GM19025 (cell line): ENCODE data around the gene PRKCSH.
"Not testable (repeated sequence)": the region's sequence is repeated elsewhere in the genome, so short reads cannot be mapped to it uniquely, and the experiment has no call there.

Experiments used
- ATAC-seq: cut with Tn5 transposase; IDR thresholded peaks from one replicate; pipeline ENCODE4 v1.9.1; 2021; ENCODE audit warnings: mild to moderate bottlenecking, low read depth, moderate library complexity; ENCODE audit not compliant: unreplicated experiment

The PRKCSH gene

DNA sequence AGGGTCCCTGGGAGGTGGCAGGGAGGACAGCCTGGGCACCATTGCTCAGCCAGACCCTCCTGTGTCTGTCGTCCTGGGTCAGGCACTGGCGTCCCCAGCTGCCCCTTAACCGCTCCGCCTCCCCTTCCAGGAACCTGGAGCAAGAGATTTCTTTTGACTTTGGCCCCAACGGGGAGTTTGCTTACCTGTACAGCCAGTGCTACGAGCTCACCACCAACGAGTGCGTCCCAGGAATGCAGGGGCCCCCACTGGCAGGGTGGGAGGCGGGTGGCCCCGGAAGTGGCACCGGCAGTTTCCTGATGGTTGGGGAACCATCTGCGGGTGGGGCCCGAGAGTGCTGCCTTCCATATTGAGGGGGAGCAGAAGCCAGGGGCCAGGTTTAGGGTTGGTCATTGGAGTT lies 13.0 kb downstream of the PRKCSH start:
- ATAC-seq, result no peak

DNA sequence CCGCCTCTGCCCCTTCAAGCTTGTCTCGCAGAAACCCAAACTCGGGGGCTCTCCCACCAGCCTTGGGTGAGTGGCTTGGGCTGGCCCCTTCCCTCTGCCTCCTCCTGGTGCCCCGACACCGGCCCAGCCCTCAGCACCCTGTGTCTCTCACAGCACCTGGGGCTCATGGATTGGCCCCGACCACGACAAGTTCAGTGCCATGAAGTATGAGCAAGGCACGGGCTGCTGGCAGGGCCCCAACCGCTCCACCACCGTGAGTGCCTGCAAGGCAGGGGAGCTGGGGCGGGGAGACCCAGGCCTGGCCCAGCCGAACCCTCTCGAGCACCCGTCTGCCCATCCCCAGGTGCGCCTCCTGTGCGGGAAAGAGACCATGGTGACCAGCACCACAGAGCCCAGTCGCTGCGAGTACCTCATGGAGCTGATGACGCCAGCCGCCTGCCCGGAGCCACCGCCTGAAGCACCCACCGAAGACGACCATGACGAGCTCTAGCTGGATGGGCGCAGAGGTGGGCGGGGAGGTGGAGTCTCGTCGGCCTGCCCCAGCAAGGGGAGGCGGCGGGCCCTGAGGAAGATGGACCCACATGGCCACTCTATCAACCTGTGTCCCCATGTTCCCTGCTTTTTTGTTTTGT lies 13.6 kb downstream of the PRKCSH start:
- ATAC-seq, result no peak

DNA sequence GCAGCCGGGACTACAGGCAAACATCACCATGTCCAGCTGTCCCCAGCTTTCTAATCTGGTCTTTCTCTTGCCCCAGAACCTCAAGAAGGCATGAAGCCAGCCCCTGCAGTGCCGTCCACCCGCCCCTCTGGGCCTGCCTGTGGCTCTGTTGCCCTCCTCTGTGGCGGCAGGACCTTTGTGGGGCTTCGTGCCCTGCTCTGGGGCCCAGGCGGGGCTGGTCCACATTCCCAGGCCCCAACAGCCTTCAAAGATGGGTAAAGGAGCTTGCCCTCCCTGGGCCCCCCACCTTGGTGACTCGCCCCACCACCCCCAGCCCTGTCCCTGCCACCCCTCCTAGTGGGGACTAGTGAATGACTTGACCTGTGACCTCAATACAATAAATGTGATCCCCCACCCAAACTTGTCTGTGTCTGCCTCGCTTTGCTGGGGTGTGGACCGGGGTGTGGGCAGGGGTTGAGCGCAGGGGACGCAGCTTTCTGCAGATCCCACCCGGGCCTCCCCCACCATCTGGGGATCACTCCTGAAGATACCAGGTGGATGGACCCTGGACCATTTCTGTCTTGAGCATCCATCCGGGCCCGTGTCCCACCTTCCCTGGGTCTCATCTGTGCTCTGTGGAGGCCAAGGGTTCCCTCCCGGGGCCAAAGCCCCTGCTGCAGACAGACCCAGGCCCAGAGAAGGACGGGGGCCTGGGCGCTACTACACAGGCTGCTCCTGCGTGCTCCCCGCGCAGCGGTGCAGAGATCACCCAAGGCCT lies 15.3 kb downstream of the PRKCSH start:
- ATAC-seq, result no peak

DNA sequence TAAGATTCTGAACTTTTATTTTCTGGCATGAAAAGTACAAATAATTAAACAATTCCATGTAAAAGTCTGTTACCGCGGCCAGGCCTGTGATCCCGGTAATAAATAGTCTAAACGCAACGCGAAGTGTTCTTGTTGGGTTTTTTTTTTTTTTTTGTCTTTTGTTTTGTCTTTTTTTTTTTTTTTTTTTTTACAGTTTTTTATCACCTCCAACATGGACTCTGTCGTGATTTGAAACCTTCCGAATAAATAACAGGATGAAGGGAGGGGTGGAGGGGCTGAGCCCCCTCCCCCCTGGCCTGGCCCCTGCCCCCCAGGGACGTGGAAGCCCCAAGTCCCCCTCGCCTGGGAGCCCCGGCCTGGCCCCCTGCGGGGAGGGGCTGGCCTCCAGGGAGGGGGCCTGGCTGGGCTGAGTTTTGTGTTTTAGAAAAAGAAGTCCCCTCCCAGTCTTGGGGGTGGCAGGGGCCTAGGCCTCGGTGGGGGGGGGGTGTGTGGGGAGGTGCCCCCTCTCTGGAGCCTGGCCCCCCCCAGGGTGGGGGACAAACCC lies 16.0 kb downstream of the PRKCSH start:
- no peak for ATAC-seq

DNA sequence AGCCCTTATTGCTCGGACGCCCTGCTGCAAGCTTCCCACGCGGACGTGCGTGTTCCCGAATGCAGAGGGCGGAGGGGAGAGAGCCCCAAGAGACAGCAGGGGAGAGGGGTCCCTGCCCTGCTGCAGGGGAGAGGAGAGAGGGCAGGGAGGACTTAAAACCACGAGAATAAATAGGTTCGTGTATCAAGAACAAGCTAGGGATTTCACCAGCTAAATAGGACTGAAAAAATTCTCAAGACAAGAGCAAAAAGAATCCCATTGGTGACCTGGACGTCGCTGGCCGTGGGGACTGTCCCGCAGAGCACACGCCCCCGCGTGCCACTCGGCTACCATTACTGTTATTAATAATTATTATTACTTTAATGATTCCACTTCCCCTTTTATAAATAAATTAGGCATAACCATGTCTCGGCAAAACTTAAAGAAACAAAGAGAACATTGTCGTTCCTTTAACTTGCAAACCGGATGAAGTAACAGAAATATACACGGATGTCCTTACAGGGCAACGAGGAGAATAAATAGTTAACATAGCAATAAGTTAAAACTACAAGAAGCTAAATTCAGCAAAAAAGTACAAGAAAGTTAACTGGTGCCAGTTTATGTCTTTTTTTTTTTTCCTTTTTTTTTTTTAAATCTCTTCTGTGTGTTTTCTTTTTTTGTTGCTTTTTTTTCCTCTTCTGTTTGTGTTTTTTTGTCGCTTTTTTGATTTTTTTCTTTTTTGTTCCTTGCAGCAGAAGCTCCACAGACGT lies 16.6 kb downstream of the PRKCSH start:
- no peak for ATAC-seq

DNA sequence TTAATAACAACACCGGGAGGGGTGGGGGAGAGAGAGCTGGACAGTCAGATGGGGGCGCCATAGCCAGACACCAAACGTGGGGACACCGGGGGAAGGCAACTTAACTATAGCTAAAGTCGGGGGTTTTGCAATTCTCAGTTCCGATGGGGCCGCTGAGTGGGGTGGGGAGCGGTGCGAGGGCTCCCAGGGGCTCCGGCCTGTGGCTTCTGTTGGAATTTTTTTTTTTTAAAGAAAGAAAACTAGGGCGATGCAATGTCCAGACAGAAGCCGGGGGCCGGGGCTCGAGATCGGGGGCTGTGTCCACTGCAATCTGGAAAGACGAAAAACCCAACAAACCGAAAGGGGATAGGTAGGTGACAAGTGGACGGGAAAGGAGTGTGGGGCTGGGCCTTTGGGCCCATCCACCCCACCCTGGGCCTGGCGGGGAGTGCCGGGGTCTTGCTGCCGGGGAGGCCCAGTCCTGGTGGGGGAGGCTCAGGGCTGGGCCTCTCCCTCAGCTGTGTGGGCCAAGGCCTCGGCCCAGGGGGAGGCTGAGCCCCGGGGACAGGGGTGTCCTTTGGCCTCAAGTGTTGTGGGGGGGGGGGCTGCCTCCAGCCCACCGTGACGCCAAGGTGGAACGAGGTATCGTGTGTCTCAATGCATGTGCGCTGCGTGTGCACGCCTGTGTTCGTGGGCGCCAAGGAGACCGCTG lies 17.3 kb downstream of the PRKCSH start:
- no peak for ATAC-seq

DNA sequence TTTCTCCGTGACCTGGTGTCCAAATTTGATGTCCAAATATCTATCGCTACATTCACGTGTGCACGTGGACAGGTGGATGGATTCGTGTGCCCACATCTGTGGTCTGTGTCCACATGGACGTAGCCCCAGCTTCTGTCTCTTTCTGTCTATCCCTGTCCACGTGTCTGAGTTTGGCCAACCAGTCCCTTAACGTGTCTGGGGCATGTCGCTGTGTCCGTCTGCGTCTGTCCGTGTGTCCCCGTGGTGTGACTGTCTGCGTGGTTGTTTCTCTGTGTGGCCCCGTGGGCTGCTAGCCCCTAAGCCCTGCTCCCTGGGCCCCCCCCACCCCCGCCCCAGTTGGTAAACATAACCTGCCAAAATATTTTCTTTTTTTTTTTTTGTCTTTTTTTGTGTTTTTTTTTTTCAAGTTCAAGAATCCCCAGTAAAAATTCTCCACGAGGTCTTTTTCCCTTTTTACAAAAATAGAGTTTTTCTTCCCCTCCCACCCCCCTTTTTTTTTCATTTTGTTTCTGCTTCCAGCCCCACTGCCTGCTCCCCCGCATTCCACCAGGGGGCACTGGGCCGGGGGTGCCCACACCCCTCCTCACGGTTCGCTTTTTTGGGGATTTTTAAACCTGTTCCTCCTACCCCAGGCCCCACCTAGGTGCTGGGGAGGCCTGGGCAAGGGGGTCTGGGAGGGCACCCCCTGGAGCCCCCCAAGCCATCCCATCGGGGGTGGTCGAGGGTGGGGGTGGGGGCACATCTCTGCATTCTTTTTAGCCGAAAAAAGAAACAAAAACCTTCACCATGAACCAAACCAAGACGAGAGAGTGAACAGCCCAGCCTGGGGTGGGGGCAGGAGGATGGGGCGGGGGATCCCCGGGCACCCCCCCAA lies 18.3 kb downstream of the PRKCSH start:
- no peak for ATAC-seq

DNA sequence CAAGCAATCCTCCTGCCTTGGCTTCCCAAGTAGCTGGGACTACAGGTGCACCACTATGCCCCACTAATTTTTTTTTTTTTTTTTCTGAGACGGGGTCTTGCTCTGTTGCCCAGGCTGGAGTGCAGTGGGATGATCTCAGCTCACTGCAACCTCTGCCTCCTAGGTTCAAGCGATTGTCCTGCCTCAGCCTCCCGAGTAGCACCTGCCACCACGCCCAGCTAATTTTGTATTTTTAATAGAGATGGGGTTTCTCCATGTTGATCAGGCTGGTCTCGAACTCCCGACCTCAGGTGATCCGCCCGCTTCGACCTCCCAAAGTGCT lies 19.8 kb downstream of the PRKCSH start:
- not testable (repeated sequence) for ATAC-seq

DNA sequence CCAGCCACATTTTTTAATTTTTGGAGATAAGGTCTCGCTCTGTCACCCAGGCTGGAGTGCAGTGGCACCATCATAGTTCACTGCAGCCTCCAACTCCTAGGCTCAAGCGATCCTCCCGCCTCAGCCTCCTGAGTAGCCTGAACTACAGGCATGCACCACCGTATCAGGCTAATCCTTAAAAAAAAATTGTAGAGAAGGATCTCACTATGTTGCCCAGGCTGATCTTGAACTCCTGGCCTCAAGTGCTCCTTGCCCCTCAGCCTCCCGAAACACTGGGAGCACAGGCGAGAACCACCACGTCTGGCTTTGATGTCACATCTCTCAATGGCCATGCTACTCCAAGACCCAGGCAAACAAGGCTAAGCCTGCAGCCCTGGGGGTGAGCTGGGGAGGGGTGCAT lies 21.2 kb downstream of the PRKCSH start:
- no peak for ATAC-seq

DNA sequence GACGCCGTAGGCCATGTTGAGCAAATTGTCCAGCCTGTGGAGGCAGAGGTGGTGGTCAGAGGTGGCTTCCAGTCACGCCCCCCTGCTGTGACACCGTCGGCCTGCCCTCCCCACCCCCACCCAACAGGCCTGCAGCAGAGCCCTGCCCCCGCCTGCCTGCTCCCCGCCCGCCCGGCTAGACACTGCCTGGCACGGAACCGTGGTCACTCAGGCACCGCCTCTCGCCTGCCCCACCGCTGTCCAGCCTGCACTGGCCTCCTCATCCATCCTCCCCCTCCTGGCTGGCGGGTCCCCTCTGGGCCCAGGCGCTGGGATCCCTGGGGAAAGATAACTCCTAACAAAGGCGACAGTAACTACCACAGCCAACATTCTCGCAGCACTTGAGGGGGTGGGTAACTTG lies 21.7 kb downstream of the PRKCSH start:
- no peak for ATAC-seq

DNA sequence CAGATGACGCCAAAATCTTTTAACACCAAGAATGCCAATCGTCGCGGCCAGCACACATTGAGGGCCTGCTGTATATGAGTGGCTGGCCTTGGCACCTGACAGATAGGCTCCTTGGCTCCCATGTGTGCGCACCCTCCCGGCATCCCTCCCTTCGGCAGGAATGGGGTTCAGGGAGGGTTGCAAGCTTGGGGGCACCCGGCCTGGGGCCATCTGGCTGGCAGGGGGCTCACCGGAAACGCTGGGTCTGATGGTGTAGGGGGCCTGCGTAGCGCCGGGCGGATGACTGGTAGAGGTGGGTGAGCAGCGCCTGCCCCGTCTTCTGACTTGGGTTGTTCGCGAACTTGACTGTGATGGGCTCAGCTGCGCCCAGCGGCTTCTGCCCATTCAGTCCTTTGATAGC lies 22.4 kb downstream of the PRKCSH start:
- ATAC-seq, result no peak

DNA sequence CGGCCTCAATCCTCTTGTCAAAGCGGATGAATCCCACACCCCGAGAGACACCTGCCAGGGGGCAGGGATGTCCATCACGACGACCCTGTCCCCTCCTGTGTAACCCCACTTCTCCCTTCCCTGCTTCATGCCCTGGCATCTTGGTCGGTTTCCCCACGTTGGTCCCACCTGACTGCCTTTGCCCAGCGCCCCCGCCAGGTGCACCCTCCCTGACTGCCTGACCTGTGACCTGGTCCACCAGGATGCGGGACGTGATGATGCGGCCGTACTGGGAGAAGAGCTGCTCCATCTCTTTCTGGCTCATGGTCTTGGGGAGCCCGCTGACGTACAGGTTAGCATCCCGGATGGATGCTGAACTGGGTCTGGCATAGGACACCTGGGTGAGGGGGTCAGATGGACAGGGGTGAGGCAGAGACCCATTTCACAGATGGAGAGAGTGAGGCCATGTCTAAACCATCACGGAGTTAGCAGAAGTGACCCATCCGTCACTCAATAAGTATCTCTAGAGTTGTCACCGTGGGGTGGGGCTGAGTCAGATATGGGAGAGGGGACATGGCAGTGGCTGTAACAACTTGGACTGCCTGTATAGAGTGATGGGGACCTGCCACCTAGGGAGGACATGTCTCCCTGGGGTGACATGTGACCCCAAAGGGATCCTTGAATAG lies 22.9 kb downstream of the PRKCSH start:
- no peak for ATAC-seq

DNA sequence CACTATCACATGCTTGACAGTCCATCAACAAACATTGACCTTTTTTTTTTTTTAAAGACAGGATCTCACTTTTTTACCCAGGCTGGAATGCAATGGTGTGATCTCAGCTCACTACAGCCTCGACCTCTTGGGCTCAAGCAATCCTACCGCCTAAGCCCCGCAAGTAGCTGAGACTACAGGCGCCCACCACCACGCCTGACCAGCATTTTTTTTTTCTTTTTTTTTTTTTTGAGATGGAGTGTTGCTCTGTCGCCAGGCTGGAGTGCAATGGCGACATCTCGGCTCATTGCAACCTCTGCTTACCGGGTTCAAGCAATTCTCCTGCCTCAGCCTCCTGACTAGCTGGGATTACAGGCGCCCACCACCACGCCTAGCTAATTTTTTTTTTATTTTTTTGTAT lies 23.5 kb downstream of the PRKCSH start:
- ATAC-seq, result not testable (repeated sequence)

DNA sequence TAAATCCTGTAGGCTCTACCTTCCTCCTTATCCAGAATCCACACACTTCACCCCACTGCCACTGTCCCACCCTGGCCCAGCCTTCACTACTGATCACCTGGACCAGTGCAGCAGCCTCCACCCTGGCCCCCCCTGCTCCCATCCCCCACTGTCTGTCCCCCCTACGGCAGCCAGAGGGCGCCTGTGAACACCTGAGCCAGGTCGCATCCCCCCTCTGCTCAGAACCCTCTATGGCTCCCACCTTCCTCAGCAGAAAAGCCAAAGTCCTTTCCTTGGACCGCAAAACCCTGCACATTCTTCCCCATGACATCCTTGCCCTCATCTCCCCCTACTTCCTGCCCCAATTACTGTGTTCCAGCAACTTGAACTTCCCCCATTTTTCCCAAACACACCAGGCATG lies 24.8 kb downstream of the PRKCSH start:
- ATAC-seq, result no peak

DNA sequence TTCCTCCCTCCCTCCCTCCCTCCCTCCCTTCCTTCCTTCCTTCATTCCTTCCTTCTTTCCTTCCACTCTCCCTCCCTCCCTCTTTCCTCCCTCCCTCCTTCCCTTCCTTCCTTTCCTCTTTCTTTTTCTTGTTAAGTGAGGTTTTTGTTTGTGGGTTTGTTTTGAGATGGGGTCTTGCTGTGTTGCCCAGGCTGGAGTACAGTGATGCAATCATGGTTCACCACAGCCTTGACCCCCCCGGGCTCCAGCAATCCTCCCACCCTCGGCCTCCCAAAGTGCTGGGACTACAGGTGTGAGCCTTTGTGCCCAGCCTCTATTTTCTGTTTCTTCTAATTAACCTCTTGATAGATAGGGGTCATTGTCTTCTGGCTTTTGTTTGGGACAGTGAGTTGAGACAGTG lies 26.0 kb downstream of the PRKCSH start:
- ATAC-seq, result no peak

DNA sequence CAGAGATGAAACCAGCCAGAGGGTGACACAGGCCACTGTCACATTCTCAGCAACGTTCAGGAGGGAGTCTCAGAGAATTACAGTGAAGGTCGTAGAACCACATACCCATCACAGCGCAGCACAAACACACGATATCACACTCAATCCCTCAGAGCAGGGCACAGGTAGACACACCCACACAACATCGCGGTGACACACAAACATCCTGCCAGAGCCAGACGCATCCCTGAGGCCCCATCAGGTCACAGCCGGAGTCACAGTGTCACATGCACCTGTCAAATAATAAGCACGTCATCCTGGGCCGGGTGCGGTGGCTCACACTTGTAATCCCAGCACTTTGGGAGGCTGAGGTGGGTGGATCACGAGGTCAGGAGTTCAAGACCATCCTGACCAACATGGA lies 28.0 kb downstream of the PRKCSH start:
- ATAC-seq, result no peak

DNA sequence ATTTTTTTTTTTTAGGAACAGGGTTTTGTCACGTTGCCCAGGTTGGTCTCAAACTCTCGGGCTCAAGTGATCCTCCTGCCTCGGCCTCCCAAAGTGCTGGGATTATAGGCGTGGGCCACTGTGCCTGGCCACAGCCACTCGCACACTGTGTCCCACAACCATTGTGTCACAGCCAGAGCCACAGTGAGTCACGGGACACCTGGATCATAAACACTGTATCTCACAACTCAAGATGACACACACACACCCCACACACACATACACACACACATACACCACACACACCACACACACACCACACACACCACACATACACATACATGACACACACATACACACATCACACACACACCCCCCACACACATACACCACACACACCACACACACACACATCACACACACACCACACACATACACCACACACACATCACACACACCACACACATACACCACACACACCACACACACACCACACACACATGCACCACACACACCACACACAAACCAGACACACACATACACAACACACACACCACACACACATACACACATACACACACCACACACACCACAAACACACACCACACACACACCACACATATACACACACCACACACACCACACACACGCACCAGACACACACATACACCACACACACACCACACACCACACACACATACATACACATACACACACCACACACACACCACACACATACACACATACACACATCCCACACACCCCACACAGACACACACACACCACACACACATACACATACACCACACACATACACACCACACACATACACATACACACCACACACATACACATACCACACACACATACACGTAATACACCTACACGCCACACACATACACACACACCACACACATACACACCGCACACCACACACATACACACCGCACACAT lies 29.2 kb downstream of the PRKCSH start:
- no peak for ATAC-seq

DNA sequence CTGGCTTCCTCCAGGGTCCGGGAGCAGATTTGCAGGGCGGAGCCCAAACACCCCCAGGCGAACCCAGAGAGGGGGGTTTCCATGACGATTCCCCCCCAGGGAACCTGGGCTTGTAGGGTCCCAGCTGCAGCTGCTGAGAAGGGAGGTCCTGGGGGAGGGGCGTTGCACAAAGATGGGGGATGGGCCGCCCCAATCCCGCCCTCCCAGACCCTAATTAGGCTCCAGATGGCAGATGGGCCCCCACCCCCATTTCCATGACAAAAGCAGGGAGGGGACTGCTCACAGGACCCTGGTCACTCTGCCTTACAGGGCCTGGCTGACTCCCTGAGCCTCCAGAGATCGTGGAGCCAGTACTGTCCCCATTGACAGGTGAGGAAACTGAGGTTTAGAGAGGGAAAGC lies 30.2 kb downstream of the PRKCSH start:
- no peak for ATAC-seq
